GM21447 (cell line): ENCODE measurements around the gene MCM6.
A peak's percentile ranks its signal among the peaks of the same experiment; 100 is the strongest.
"Not testable (repeated sequence)": the region's sequence is repeated elsewhere in the genome, so short reads cannot be mapped to it uniquely, and the experiment has no call there.

Source experiments
- ATAC-seq: cut with Tn5 transposase; IDR thresholded peaks from one replicate; pipeline ENCODE4 v1.9.1; 2021; ENCODE audit not compliant: unreplicated experiment

Gene MCM6

DNA sequence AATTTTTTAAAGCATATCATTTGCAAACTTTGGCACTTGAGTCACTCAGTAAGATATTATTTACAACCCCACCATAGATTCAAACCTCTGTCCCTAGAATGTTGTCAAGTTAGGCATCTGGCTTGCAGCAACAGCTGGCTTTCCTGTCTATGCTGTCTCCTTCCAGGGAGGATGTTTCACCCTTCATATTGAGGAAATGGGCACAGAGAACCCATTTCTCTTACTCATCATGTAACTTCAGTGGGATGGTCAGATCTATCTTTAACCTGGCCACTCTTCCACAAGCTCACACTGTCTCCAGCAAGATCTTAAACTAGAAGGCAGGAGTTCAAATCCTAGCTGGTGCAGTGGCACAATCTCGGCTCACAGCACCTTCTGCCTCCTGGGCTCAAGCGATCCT is 55.1 kb downstream of the MCM6 start:
- ATAC-seq, result no peak

- peak; percentile 88 for ATAC-seq
These were observed 56.1 kb downstream of the MCM6 start for GRCh38 chr2:135820003-135820618.

DNA sequence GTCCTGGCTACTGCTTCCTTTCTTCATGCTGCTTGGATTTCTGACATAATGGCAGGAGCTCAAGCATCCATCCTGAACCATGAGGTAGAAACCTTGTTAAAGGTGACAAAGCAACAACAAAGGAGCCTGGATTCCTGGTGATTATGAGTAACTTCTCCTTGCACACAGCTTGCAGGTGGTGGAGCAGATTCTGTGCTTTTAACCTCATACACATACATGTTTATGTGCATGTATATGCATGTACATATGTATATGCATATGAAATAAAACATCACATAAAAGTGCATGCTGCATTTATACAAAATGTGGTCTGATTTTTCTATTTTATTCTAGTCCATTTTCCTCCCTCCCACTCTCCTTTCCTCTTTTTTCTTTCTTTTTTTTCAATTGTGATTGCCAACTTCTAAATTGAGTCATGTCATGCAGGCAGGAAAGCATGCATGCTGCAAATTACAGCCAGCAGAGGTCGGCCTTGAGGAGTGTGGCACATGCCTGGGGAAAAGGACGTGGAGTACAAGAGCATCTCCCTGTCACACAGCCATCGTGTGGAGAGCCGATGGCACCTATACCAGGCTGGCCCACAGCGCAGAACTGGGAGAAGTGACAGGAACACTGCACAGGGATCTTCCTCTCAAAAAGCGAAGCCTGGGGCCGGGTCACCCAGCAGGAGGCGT is 57.2 kb downstream of the MCM6 start:
- ATAC-seq, result no peak

DNA sequence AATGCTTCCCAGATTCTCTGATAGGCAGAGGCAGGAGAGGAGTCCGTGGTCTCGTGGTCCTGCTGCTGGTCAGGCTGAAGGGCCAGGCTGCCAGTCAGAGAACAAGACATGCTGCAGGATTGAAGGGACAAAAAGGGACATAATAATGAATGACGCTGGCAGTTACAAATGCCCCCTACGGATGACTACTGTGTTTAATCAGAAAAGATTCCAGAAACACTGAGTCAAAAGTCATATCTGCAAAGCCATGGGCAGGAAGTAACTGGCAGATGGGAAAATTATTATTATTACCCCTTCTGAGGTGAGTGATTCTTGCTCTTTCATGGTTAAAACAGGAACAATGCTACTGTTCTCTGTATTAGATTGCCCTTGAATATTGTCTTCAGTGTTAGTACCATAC is 58.3 kb downstream of the MCM6 start:
- no peak for ATAC-seq

- ATAC-seq, result no peak
These were observed 58.8 kb downstream of the MCM6 start for GRCh38 chr2:135817466-135817865.

DNA sequence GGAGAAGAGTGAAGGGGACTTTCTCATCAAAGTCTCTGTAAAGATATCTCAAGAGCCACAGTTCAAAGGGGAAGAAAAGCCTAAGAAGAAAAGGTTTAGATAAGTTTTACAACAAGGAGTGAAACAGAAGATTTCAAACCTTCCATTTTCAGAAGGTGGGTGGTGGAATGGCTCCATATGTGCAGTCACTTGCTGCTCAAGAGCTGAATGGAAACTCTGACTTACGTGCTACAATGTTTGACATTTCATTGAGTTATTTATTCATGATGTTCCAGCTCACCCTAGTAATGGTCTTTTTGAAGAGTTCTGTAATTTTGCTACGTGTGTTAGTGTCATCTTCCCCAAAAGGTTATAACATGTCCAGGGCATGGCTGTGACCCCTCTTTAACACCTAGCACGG is 61.0 kb downstream of the MCM6 start:
- ATAC-seq, result no peak

DNA sequence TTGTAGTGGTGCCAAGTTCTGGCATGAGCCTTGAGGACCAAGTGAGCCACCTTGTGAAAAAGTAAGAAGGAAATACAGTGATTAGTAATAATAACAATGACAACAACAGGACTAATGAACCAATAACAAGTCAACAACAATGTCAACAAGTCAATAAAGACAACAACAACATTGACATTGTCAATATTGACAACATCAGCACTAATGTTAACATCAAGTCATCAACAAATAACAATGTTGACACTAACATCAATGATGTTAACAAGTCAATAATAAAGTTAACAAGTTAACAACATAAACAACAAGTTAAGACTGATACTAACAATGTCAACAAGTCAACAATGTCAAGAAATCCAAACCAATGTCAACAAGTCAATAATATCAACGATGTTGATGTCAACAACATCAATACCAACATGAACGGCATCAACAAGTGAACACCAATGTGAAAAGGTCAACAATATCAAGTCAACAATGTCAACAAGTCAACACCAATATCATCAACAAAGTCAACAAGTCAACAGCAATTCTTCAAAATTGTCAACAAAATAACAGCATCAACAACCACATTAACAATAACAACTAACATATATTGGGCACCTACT is 63.2 kb downstream of the MCM6 start:
- ATAC-seq, result no peak

DNA sequence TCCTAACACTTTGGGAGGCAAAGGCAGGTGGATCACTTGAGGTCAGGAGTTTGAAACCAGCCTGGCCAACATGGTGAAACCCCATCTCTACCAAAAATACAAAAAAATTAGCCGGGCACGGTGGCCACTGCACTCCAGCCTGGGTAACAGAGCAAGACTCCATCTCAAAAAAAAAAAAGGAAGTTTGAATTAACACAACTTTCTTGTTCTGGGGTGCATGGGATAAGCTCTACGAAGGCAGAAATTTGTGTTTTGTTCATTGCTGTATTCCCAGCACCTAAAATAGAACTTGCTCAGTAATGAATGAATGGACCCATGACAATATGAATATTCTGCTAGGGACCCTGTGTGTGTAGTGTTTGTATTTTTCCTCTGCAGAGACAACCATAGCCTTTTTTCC is 68.4 kb downstream of the MCM6 start:
- not testable (repeated sequence) for ATAC-seq

- no peak for ATAC-seq
These were observed 73.0 kb downstream of the MCM6 start for GRCh38 chr2:135803278-135803677.

GRCh38 chr2:135802350-135802749 is 73.9 kb downstream of the MCM6 start:
- no peak for ATAC-seq

DNA sequence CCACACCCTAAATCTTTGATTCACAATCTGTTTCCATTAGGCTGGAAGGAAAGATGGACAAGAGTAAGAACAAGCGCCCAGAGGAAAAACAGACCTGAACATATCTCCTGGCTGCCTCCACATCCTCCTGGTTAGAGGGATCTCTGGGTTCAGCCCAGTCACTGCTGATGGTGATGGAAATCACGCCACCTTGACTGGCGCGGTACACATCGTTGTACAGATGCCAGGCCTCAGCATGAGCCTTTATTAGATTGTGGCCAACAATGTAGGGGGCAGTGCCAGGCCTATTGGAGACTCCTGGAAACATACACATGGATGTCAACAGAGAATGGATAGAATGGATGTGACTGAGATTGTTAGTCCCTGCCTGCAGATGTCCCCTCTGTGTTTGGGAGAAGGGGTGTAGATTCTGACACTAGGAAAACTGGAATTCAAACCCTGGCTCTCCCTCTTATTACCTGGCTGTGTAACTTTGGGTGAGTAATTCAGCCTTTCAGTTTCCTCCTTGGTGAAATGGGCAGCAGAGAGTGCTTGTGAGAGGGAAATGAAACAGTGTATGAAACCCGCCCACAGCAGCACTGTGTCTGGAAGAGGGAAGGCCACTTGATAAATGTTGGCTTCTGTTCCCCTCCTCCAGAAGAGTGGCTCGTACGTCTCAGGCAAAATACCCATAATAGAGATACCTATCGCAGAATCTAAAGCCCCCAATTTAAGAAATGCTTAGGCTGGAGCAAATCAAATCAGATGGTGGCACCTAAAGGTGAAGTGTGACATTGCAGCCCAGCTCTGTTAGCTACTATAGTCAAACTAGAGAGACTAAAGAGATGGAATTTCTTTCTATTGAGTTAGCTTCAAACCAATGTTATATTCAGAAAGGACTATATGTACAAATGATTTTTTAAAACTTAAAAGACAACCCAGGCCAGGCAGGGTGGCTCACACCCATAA is 75.5 kb downstream of the MCM6 start:
- no peak for ATAC-seq

GRCh38 chr2:135799738-135800137 is 76.5 kb downstream of the MCM6 start:
- ATAC-seq, result no peak

- ATAC-seq, result no peak
These were observed 77.5 kb downstream of the MCM6 start for GRCh38 chr2:135798762-135799161.

DNA sequence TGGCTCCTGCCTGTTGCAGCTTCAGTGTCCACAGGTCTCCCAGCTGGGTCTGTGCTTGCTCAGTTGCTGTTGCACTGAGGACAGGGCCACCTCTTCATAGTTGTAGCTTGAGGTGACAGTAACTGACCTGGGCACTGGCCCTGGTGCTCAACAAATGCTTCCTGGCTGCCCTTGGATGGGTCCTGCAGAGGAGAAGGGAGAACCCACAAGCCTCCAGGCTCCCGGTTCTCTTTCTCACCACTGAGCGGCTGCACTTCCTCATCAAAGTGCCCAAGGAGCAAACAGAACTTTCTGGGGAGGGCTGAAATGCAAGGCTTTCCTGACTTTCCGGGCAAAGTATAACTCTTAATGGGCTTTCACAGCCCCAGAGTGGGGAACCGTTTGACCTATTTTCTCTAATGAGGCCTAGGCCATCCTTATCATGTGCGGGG is 78.0 kb downstream of the MCM6 start:
- ATAC-seq, result no peak

GRCh38 chr2:135797497-135798274 is 78.6 kb downstream of the MCM6 start:
- peak; percentile 56 for ATAC-seq

GRCh38 chr2:135796606-135797005 is 79.6 kb downstream of the MCM6 start:
- no peak for ATAC-seq

DNA sequence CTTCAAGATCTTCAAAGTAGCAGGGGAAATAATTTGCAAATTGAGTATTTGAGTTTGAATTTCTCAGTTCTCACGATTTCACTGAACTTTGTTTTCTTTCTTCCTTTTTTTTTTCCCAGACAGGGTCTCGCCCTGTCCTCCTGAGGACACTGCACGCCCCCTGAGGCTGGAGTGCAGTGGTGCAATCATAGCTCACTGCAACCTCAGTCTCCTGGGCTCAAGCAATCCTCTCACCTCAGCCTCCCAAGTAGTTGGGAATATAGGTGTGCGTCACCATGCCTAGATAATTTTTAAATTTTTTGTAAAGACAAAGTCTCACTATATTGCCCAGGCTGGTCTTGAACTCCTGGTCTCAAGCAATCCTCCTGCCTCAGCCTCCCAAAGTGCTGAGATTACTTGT is 80.6 kb downstream of the MCM6 start:
- ATAC-seq, result not testable (repeated sequence)

DNA sequence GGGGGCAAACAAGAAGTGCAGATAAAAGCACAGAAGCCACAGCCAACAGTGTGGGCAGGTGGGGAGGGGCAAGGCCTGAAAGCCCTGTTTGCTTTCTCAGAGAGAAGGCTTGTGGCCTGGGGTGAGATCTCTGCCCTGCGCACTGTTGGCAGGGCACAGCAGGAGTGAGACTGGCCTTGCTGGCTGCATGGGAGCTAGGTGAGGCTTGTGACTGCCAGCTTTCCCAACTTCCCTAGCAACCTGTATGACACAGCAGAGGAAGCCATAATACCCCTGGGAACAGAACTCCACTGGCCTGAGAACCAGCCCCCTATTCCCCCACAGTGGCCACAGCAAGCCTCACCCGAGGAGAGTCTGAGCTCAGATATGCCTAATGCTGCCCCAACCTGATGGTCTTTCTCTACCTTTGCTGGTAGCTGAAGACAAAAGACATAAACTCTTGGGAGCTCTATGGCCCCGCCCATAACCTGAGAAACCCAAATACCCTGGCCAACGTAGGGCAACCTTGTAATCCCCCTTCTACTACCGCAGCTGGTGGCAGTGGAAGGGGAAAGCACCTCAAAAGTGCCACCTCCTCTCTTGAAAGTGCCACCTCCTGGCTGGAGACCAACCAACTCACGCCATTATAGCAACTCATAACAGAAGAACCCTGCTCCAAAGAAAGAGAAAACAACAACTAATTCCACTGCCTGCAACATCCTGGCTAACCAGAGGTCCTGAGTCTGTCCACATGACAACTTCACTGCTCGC is 83.7 kb downstream of the MCM6 start:
- ATAC-seq, result peak; percentile 44

- no peak for ATAC-seq
These were observed 84.6 kb downstream of the MCM6 start for GRCh38 chr2:135791418-135792190.
